ENCODE measurements around the gene ANKRD33. TPM values are rescaled to one million over a fixed set of nuclear protein-coding genes. Genes with fewer than 3 reads are reported as not detected.

ANKRD33 gene
- total RNA-seq, 6 experiments from 2014 or later: not detected

DNA sequence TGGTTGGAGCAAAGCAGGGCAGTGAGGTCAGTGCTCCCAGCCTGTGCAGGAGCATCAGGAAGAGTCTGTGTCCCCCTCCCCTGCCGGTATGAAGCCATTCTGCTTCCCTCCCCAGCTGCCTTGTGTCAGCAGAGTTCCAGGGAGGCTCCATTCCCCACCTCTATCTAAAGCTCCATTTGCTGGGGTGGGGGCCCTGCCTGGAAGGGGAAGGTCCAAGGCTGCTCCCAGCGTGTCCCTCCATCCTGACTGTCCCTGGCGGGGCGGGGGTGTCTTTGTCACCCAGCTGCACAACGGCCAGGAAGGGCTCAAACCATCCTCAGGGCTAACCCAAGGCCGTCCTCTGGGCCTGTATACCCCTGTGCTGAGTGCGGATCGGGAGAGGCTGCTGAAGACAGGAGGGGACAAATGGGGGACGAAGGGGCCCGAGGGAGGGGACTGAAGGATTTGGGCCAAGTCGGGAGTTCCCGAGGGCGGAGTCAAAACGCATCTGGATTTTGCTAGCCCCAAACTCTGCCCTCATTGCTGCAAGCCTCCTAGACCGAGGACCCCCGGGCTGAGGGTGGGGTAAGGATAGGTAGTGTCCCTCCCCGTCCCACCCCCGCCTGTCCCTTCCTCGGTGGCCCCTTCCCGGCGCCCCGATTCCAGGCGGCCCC, 18.7 kb downstream of the ANKRD33 start:
- Mint-ChIP-seq H3K4me3 (peak overlapping the region; percentile 29; the same call in 1 of the 2 replicates), H3K27ac (peak overlapping the region; percentile 90), H3K4me1 (ENCODE audit: low read depth) (peaks cover 59% of the 10 kb centered on the region), H3K9me3 (no peaks in the 10 kb centered on the region), H3K36me3 (ENCODE audit: low read depth) (no peaks in the 10 kb centered on the region), H3K27me3 (ENCODE audit: insufficient read depth) (peaks cover 4% of the 10 kb centered on the region; the same call in 1 of the 2 replicates)
- no peak for DNase-seq
- TF ChIP-seq CTCF (IDR thresholded peaks at IDR 0.05): no peak

GRCh38 chr12:51907083-51907855, 19.4 kb downstream of the ANKRD33 start, which contains the start of gene ACVRL1:
Gene ACVRL1, plus strand, starts transcription at chr12:51907504. Its CDS starts 4,971 bp downstream, at chr12:51912475.
- Mint-ChIP-seq H3K27ac (peak within 1 kb of the TSS; percentile 90), H3K36me3 (ENCODE audit: low read depth) (no peaks in the 10 kb centered on the region), H3K9me3 (no peaks in the 10 kb centered on the region), H3K27me3 (ENCODE audit: insufficient read depth) (peaks cover 4% of the 10 kb centered on the region; the same call in 1 of the 2 replicates), H3K4me3 (peak within 1 kb of the TSS; percentile 71), H3K4me1 (ENCODE audit: low read depth) (peaks cover 62% of the 10 kb centered on the region)
- no peak for TF ChIP-seq CTCF (IDR thresholded peaks at IDR 0.05)
- no peak for DNase-seq

DNA sequence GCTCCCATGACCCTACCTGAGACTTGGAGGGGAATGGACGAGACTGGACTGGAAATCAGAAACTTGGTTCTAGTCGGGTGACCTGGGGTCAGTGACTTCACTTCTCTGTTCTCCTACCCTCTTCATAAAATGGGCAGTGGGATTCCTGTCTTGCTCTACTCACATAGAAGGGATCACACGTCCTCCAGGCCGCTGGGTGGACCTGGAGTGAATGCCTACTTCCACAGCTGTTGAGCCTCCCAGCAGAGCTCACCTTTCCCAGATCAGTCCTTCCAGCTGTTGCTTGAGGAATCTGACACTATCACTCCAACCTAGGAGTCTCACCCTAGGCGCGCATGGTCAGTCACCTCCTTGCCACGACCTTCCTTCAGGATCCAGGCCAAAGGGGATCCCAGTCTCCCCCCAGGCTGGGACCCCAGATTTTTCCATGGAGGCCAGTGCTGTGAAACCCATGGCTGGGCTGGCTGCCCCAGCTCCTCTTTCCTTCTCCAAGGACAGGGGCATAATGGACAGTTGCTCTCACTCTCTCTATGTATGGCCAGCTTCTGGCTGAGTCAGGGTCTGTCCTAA, 20.0 kb downstream of the ANKRD33 start:
- Mint-ChIP-seq H3K4me1 (ENCODE audit: low read depth) (peaks cover 63% of the 10 kb centered on the region), H3K9me3 (no peaks in the 10 kb centered on the region), H3K27me3 (ENCODE audit: insufficient read depth) (peaks cover 4% of the 10 kb centered on the region; the same call in 1 of the 2 replicates), H3K4me3 (peak overlapping the region; percentile 71), H3K27ac (peak overlapping the region; percentile 73), H3K36me3 (ENCODE audit: low read depth) (no peaks in the 10 kb centered on the region)
- no peak for TF ChIP-seq CTCF (IDR thresholded peaks at IDR 0.05)
- DNase-seq: no peak

DNA sequence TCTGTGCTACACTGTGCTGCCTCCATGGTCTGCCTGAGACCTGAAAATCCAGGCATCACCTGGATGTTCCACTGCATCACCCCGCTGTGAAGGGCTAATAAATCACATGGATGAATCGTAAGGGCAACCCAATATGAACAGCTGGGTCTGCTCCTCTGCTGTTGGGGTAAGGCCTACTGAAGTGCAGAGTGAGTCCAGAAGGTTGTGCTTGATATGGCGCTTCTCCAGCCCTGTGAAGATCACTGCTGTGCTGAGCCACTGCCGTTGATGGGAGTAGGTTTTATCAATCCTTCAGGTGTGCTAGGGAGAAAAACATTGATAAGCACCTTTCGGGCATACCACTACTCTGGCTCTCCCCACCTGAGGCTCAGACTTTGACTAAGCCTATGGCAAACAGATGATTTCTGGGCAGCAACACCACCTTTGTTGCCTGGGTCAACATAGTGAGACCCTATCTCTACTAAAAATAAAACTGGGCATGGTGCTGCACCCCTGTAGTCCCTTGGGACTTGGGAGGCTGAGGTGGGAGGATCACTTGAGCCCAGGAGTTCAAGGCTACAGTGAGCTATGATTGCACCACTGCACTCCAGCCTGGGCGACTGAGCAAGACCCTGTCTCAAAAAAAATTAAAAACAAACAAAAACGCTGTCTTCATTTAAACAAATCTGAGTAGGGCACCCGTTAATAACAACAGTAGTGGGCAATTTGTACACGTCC, 21.1 kb downstream of the ANKRD33 start:
- no peaks in the 10 kb centered on the region for H3K9me3 Mint-ChIP-seq
- H3K27me3 Mint-ChIP-seq (ENCODE audit: insufficient read depth): peaks cover 4% of the 10 kb centered on the region; the same call in 1 of the 2 replicates
- peaks cover 59% of the 10 kb centered on the region for H3K4me1 Mint-ChIP-seq (ENCODE audit: low read depth)
- TF ChIP-seq CTCF (IDR thresholded peaks at IDR 0.05): no peak
- H3K36me3 Mint-ChIP-seq (ENCODE audit: low read depth): no peaks in the 10 kb centered on the region
- H3K4me3 Mint-ChIP-seq: no peak overlapping the region
- H3K27ac Mint-ChIP-seq: no peak overlapping the region
- no peak for DNase-seq

- TF ChIP-seq CTCF (IDR thresholded peaks at IDR 0.05): no peak
- DNase-seq: no peak
- H3K36me3 Mint-ChIP-seq (ENCODE audit: low read depth): no peaks in the 10 kb centered on the region
- H3K9me3 Mint-ChIP-seq: no peaks in the 10 kb centered on the region
- H3K27ac Mint-ChIP-seq: no peak overlapping the region
- H3K27me3 Mint-ChIP-seq (ENCODE audit: insufficient read depth): peaks cover 4% of the 10 kb centered on the region; the same call in 1 of the 2 replicates
- H3K4me3 Mint-ChIP-seq: peak overlapping the region; percentile 52; the same call in 1 of the 2 replicates
- H3K4me1 Mint-ChIP-seq (ENCODE audit: low read depth): peaks cover 52% of the 10 kb centered on the region
Measured at GRCh38 chr12:51910168-51910567, 22.3 kb downstream of the ANKRD33 start.

Data from HFFc6 (cell line).